Calu3 (cell line): Measurements from ENCODE around the gene PAK1. TPM values are rescaled to one million over a fixed set of nuclear protein-coding genes. Genes with fewer than 3 reads are reported as not detected.
A peak's percentile ranks its signal among the peaks of the same experiment; 100 is the strongest.

Source experiments
- BruUV-seq: library from RNA; stranded (reverse); fragments of 400-500 nt; replicated peaks from 2 replicates; lab custom pipeline; 2021; lab: Mats Ljungman, UMichigan
- CTCF ChIA-PET: fragments of 300-600 bp; sonication (Branson Sonifier 250); formaldehyde crosslinking; loops from one replicate; lab custom pipeline; 2022; ENCODE audit warnings: antibody characterized with exemption; lab: Charles Lee
- DNase-seq: peaks from one replicate; pipeline ENCODE4 v3.0.0; 2022
- H3K27ac Mint-ChIP-seq: one replicate; pipeline ENCODE4 v1.8.0; 2022; ENCODE audit warnings: mixed read lengths; ENCODE audit not compliant: unreplicated experiment
- H3K27me3 Mint-ChIP-seq: one replicate; pipeline ENCODE4 v1.8.0; 2022; ENCODE audit warnings: mixed read lengths; ENCODE audit not compliant: unreplicated experiment
- H3K36me3 Mint-ChIP-seq: one replicate; pipeline ENCODE4 v1.8.0; 2022; ENCODE audit warnings: mild to moderate bottlenecking, moderate library complexity, mixed read lengths; ENCODE audit not compliant: insufficient read depth, unreplicated experiment
- H3K4me1 Mint-ChIP-seq: one replicate; pipeline ENCODE4 v1.8.0; 2022; ENCODE audit warnings: mild to moderate bottlenecking, low read depth, mixed read lengths; ENCODE audit not compliant: unreplicated experiment
- H3K4me3 Mint-ChIP-seq: one replicate; pipeline ENCODE4 v1.8.0; 2022; ENCODE audit warnings: mild to moderate bottlenecking, low read depth, moderate library complexity, mixed read lengths; ENCODE audit not compliant: unreplicated experiment
- H3K9me3 Mint-ChIP-seq: one replicate; pipeline ENCODE4 v1.8.0; 2022; ENCODE audit warnings: low read depth, mixed read lengths; ENCODE audit not compliant: unreplicated experiment
- CTCF ChIP-seq: fragments of 200-600 bp; IDR thresholded peaks from one replicate; pipeline ENCODE4 v1.8.0; 2022; ENCODE audit warnings: antibody characterized with exemption; ENCODE audit not compliant: unreplicated experiment
- intact Hi-C: fragments of 100-400 bp; cut with micrococcal nuclease; formaldehyde crosslinking; loops from one replicate; pipeline ENCODE4 v1.10.0; 2022; ENCODE audit not compliant: unreplicated experiment
- total RNA-seq: library from RNA; stranded (reverse); gene quantifications from 2 replicates; pipeline ENCODE4 v1.2.3, GENCODE V29; 2022

Gene PAK1
- total RNA-seq, 1 experiment from 2014 or later, result 58.5 TPM

DNA sequence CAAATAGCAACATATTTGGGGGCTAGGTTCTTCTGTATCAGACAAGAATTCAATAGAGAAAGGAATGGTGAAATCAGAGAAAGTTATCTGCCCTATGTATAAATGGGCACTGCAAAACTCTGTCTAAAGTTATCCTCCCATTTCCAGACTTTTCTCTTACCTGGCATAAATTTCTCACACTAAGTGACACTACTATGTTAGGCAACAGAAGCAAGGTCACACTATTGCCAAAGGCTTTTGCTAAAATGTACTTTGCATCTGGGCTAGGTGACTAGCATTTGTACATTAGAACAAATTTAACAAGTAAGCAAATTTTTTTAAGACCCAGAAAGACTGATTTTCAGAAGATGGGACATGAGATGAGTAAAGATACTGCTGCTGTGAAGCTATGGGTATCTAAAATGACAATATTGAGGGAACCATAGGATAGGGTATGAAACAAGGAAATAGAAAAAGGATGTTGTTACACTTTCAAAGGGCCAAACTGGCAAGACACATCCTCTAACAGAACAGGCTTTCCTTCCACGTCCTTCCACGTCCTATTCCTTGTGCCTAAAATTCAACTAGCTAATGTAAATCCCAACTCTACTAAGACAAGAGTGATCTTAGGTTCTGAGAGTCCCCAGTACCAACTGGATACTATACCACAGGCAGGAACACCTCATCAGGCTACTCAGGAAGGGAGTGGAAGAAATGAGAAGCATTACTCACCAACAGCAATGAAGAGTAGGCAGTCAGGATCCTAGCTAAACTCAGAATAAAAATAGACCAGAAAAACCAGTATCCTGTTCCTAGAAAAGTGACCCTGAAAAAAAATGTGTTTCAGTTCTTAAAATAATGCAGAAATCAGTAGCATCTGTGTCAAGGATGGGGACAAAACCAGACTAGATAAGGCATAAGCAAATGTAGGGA is 195.0 kb downstream of the PAK1 start:
- no peak for DNase-seq
- CTCF ChIA-PET, result no interaction called here
- Mint-ChIP-seq H3K4me3 (no peak overlapping the region), H3K27me3 (no peaks in the 10 kb centered on the region), H3K27ac (peak overlapping the region; percentile 68), H3K9me3 (no peaks in the 10 kb centered on the region), H3K36me3 (no peaks in the 10 kb centered on the region), H3K4me1 (peaks cover 17% of the 10 kb centered on the region)
- BruUV-seq, result no TSS peak
- no peak for TF ChIP-seq CTCF
- intact Hi-C loops, result no loop called here

- Mint-ChIP-seq H3K4me3 (no peak overlapping the region), H3K27ac (no peak overlapping the region), H3K9me3 (no peaks in the 10 kb centered on the region), H3K36me3 (no peaks in the 10 kb centered on the region), H3K4me1 (peaks cover 17% of the 10 kb centered on the region), H3K27me3 (no peaks in the 10 kb centered on the region)
- TF ChIP-seq CTCF, result no peak
- CTCF ChIA-PET, result no interaction called here
- BruUV-seq, result no TSS peak
- intact Hi-C loops, result no loop called here
- DNase-seq, result no peak
Measured at GRCh38 chr11:77276271-77276670, 197.6 kb downstream of the PAK1 start.

Other genes with a start within 250 kb of the PAK1 start
- not detected in 2 replicates for gene GDPD4, start 172.4 kb downstream of the PAK1 start, total RNA-seq
- gene AQP11, start 115.9 kb upstream of the PAK1 start, total RNA-seq, result 1.2 and 1.4 TPM in 2 replicates
- gene CLNS1A, start 163.7 kb upstream of the PAK1 start, total RNA-seq, result 91.8 and 99.6 TPM in 2 replicates